Stimulated activated CD8-positive, alpha-beta memory T cell treated with anti-CD3 and anti-CD28 coated beads, Interleukin-4, amount 100 ng/mL, for 48 hours (primary cell): ENCODE data around the gene PPM1B.

ENCODE experiments used
- DNase-seq: peaks from one replicate; pipeline ENCODE4 v3.0.0-alpha.2; 2020

PPM1B gene

GRCh38 chr2:44267269-44267795 is 98.7 kb downstream of the PPM1B start:
- DNase-seq: no peak

- no peak for DNase-seq
These were observed 99.3 kb downstream of the PPM1B start for GRCh38 chr2:44267796-44268648.

GRCh38 chr2:44269831-44270230 is 101.2 kb downstream of the PPM1B start:
- no peak for DNase-seq

- DNase-seq: no peak
These were observed 102.6 kb downstream of the PPM1B start for GRCh38 chr2:44271296-44271695.

GRCh38 chr2:44273076-44273475 is 104.4 kb downstream of the PPM1B start:
- DNase-seq: no peak

GRCh38 chr2:44273596-44273995 is 104.9 kb downstream of the PPM1B start:
- DNase-seq: no peak

GRCh38 chr2:44275927-44276303 is 107.2 kb downstream of the PPM1B start:
- no peak for DNase-seq

GRCh38 chr2:44277541-44277940 is 108.9 kb downstream of the PPM1B start:
- DNase-seq: no peak

- no peak for DNase-seq
These were observed 112.2 kb downstream of the PPM1B start for GRCh38 chr2:44280869-44281268.
